HG03045 (cell line): ENCODE data around the gene TOMM7.

Experiments
- ATAC-seq: cut with Tn5 transposase; IDR thresholded peaks from one replicate; pipeline ENCODE4 v1.9.1; 2021; ENCODE audit warnings: mild to moderate bottlenecking, moderate library complexity; ENCODE audit not compliant: unreplicated experiment

The TOMM7 gene

GRCh38 chr7:22822486-22823141 is at the start of gene TOMM7:
TSS of gene TOMM7 (minus strand) at chr7:22822849. CDS start at chr7:22822779, 70 bp downstream.
- peak; percentile 80 for ATAC-seq

GRCh38 chr7:22872096-22872807 is 49.6 kb upstream of the TOMM7 start:
- ATAC-seq: peak; percentile 96

- ATAC-seq: no peak
Measured at GRCh38 chr7:22871661-22872060, 49.0 kb upstream of the TOMM7 start.

GRCh38 chr7:22868509-22868908 is 45.9 kb upstream of the TOMM7 start:
- no peak for ATAC-seq

DNA sequence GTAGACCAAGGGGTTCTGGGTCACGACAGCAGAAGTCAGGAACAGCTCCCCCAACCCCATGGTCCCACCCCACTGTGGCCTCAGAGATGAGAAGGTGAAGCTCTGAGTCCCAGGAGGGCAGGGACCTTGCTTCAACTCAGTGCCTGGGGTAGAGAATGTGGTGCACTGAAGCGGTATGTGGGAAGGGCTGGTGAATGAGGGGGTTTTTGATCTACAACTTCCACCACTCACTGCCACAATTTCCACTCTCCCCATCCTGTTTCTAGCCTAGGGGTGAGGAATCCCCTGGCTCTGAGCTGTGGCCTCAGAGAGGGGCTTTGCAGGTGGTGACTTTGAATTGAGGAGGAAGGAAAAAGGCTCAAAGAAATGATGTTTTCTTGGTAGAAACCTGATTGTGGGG is 44.9 kb upstream of the TOMM7 start:
- no peak for ATAC-seq

DNA sequence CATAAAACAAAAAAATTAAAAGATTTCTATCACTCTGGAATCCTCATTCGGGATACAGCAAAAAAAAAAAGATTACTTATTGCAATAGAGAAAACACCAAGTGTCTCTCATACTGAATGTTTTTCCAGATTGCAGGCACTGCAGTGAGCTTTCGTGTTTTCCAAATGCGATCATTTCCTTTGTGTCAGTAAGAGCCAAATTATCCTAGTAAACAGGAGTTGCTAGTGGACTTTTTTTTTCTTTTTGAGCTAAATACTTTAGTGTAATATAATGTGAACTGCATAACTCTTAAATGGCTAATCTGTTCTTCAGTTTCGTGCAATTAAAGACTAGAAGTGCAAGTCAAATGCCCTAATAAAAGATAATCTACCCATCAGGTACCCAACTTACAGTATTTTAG is 44.4 kb upstream of the TOMM7 start:
- no peak for ATAC-seq

DNA sequence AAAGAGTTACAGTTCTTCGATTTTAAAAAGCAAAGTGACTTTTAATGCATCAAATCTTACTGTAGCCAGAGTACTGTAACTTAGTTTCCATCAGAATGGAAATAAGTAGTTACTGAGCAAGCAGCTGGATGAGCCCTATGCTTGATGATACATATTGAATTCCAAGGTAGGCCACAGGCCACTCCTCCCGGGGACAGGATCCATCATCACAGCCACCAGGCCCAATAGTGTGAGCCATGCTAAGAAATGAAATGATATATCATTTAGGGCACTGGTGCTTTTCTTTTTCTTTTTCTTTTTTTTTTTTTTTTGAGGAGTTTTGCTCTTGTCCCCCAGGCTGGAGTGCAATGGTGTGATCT is 42.9 kb upstream of the TOMM7 start:
- no peak for ATAC-seq

GRCh38 chr7:22864855-22865601 is 42.4 kb upstream of the TOMM7 start:
- ATAC-seq: no peak

- no peak for ATAC-seq
Measured at GRCh38 chr7:22864301-22864700, 41.7 kb upstream of the TOMM7 start.

DNA sequence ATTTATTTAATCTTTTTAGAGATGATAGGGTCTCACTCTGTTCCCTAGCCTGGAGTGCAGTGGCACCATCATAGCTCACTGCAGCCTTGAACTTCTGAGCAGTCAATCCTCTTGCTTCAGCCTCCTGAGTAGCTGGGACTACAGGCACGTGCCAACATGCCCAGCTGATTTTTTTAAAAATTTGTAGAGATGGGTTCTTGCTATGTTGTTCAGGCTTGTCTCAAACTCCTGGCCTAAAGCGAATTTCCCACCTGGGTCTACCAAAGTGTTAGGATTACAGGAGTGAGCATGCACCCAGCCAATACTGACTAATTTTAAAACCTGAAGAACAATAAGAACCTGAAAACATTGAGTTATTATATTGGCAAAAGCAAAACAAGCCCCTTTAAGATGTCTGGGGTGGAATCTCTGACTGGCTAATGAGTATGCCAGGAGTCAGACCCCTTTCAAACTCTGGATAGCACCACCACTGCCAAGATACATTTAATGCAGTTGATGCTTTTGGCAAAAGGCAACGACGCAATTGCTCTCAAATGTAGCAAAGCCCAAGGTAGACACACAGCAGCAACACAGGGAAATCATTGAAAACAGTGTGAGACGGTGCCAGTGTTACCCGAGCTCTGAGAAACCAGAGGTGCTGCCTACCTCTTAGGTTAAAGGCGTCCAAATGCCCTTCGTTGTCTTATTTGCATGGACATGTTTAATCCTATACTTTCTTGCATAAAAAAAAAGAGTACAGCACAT is 40.7 kb upstream of the TOMM7 start:
- ATAC-seq: no peak

- ATAC-seq: no peak
Measured at GRCh38 chr7:22861576-22861975, 38.9 kb upstream of the TOMM7 start.

- no peak for ATAC-seq
Measured at GRCh38 chr7:22860784-22861482, 38.3 kb upstream of the TOMM7 start.

DNA sequence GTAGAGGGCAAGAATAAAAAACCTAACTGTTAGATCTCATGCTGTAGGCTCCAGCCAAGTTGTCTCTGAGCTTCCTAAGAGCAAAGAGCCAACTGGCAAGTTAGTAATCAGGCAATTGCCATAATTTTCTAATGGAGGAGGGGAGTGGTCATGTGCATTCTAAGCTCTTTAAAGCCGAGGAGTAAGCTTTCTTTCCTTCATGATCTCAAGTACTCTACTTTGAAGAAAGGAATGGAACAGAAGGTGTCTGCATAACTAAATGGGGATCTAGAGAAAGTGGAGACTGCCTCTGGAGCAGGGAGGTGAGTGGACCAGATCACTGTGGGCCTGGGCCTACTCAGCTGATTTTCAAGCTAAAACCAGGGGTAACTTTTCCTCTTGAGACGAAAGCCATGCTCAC is 37.7 kb upstream of the TOMM7 start:
- ATAC-seq: no peak

- ATAC-seq: no peak
Measured at GRCh38 chr7:22859641-22860290, 37.1 kb upstream of the TOMM7 start.

GRCh38 chr7:22858640-22859561 is 36.3 kb upstream of the TOMM7 start:
- ATAC-seq: no peak

GRCh38 chr7:22858274-22858639 is 35.6 kb upstream of the TOMM7 start:
- ATAC-seq: no peak

GRCh38 chr7:22856416-22856815 is 33.8 kb upstream of the TOMM7 start:
- no peak for ATAC-seq

DNA sequence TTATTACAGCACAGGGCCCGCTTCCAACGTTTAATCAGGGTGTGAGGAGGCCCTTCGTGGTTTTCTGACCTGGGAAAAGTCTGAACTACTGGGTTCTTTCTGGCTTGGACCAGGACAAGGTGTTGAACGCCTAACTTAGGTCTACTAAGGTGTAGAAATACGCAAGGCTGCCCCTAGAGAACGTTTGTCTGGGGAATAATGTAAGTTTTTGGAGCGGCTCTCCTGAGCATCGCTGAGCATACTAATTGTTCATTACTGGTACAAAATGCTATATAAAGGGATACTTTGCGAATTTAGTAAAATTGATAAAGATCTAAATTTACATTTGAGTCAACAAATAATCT is 32.4 kb upstream of the TOMM7 start:
- peak; percentile 2 for ATAC-seq
